IMR-90 (cell line): ENCODE results near the gene OR6B1. TPM values are rescaled to one million over a fixed set of nuclear protein-coding genes. Genes with fewer than 3 reads are reported as not detected.

Experiments
- ATAC-seq: fragments of 200-7000 bp; cut with Tn5 transposase; 2 replicates; pipeline ENCODE4 v1.9.1; 2020; ENCODE audit warnings: low read depth, mild to moderate bottlenecking, moderate library complexity
- BruUV-seq: library from RNA; stranded (reverse); fragments of 400-500 nt; replicated peaks from 2 replicates; lab custom pipeline; 2021; lab: Mats Ljungman, UMichigan
- CTCF ChIA-PET: fragments of 300-600 bp; formaldehyde crosslinking; extraction: SDS; loops from one replicate; lab custom pipeline; 2021; ENCODE audit warnings: antibody characterized with exemption; lab: Yijun Ruan, JAX
- POLR2A ChIA-PET: fragments of 300-600 bp; sonication (Branson Sonifier 250); formaldehyde crosslinking; loops from one replicate; lab custom pipeline; 2022; ENCODE audit warnings: antibody characterized with exemption; ENCODE audit not compliant: unreplicated experiment; lab: Charles Lee
- DNase-seq: peaks from one replicate; pipeline ENCODE4 v3.0.0; 2013
- H2AFZ ChIP-seq: replicated peaks from 2 replicates; pipeline ENCODE3; 2013; ENCODE audit warnings: low read length, mild to moderate bottlenecking; ENCODE audit not compliant: poor library complexity
- H2AK5ac ChIP-seq: 2 replicates; pipeline ENCODE4 v1.6.1; 2013; ENCODE audit warnings: low read depth, low read length, inconsistent platforms
- H2AK9ac ChIP-seq: replicated peaks from 2 replicates; pipeline ENCODE3; 2013; ENCODE audit warnings: mild to moderate bottlenecking, low read depth, low read length, moderate library complexity; ENCODE audit not compliant: poor library complexity
- H2BK120ac ChIP-seq: 2 replicates; pipeline ENCODE4 v1.6.1; 2013; ENCODE audit warnings: low read depth, low read length, inconsistent platforms
- H2BK15ac ChIP-seq: 3 replicates; pipeline ENCODE4 v1.6.1; 2013; ENCODE audit warnings: low read depth, low read length, inconsistent platforms
- H2BK20ac ChIP-seq: 2 replicates; pipeline ENCODE4 v1.6.1; 2013; ENCODE audit warnings: low read depth, mild to moderate bottlenecking, inconsistent platforms, low read length, moderate library complexity
- H2BK5ac ChIP-seq: 2 replicates; pipeline ENCODE4 v1.6.1; 2013; ENCODE audit warnings: mild to moderate bottlenecking, low read depth, low read length, inconsistent platforms; ENCODE audit not compliant: poor library complexity, severe bottlenecking
- H3K14ac ChIP-seq: replicated peaks from 2 replicates; pipeline ENCODE4 v1.6.1; 2013; ENCODE audit warnings: low read depth, low read length, inconsistent platforms
- H3K18ac ChIP-seq: 2 replicates; pipeline ENCODE4 v1.6.1; 2013; ENCODE audit warnings: low read depth, low read length, control low read depth
- H3K23ac ChIP-seq: 2 replicates; pipeline ENCODE4 v1.6.1; 2013; ENCODE audit warnings: low read depth, low read length, inconsistent platforms
- H3K27ac ChIP-seq: 2 replicates; pipeline ENCODE4 v1.5.1; 2013; ENCODE audit warnings: mild to moderate bottlenecking, control low read depth, low read length; ENCODE audit not compliant: insufficient read depth
- H3K27me3 ChIP-seq: 2 replicates; pipeline ENCODE4 v1.6.1; 2013; ENCODE audit warnings: low read length; ENCODE audit not compliant: control insufficient read depth, insufficient read depth
- H3K36me3 ChIP-seq: 2 replicates; pipeline ENCODE4 v1.6.1; 2013; ENCODE audit warnings: low read length, mixed read lengths; ENCODE audit not compliant: control insufficient read depth, insufficient read depth
- H3K4ac ChIP-seq: 2 replicates; pipeline ENCODE4 v1.6.1; 2013; ENCODE audit warnings: low read depth, low read length, inconsistent platforms
- H3K4me1 ChIP-seq: 2 replicates; pipeline ENCODE4 v1.6.1; 2013; ENCODE audit warnings: low read length, mixed read lengths; ENCODE audit not compliant: control insufficient read depth, insufficient read depth
- H3K4me2 ChIP-seq: 2 replicates; pipeline ENCODE4 v1.6.1; 2013; ENCODE audit warnings: low read depth, mild to moderate bottlenecking, control low read depth, low read length, moderate library complexity
- H3K4me3 ChIP-seq: 2 replicates; pipeline ENCODE4 v1.5.1; 2013; ENCODE audit warnings: low read depth, mild to moderate bottlenecking, control low read depth, low read length, moderate library complexity; ENCODE audit not compliant: insufficient read depth
- H3K56ac ChIP-seq: 2 replicates; pipeline ENCODE4 v1.6.1; 2013; ENCODE audit warnings: low read length, inconsistent platforms; ENCODE audit not compliant: insufficient read depth; ENCODE audit errors: extremely low read depth
- H3K79me1 ChIP-seq, 2 experiments: 2 replicates each; pipeline ENCODE4 v1.6.1; 2013; ENCODE audit warnings: low read length in 2 of 2, inconsistent platforms in 1 of 2, low read depth in 1 of 2
- H3K9ac ChIP-seq: 2 replicates; pipeline ENCODE4 v1.6.1; 2013; ENCODE audit warnings: low read depth, low read length, control low read depth
- H3K9me1 ChIP-seq: 2 replicates; pipeline ENCODE4 v1.6.1; 2013; ENCODE audit warnings: low read length, inconsistent platforms; ENCODE audit not compliant: insufficient read depth
- H3K9me3 ChIP-seq: 2 replicates; pipeline ENCODE4 v1.6.1; 2013; ENCODE audit warnings: low read length; ENCODE audit not compliant: control insufficient read depth, insufficient read depth
- H4K20me1 ChIP-seq: 2 replicates; pipeline ENCODE4 v1.6.1; 2013; ENCODE audit warnings: low read length, inconsistent platforms; ENCODE audit not compliant: insufficient read depth
- H4K5ac ChIP-seq: 2 replicates; pipeline ENCODE4 v1.6.1; 2013; ENCODE audit warnings: mild to moderate bottlenecking, low read depth, low read length, control low read depth
- H4K8ac ChIP-seq, 2 experiments: 2 replicates each; pipeline ENCODE4 v1.6.1; 2013; ENCODE audit warnings: low read depth in 2 of 2, low read length in 2 of 2, control low read depth in 1 of 2, inconsistent platforms in 1 of 2
- H4K91ac ChIP-seq: 2 replicates; pipeline ENCODE4 v1.6.1; 2013; ENCODE audit warnings: low read depth, low read length, inconsistent platforms; ENCODE audit not compliant: insufficient read depth
- CEBPB ChIP-seq: IDR thresholded peaks from 2 replicates; pipeline ENCODE4 v1.6.1; 2012; ENCODE audit warnings: low read depth, low read length, improper control_type of control experiment
- FOS ChIP-seq: fragments of 150-350 bp; IDR thresholded peaks from 2 replicates; pipeline ENCODE4 v1.6.1; 2016; ENCODE audit warnings: low read depth, low read length
- MAFK ChIP-seq: IDR thresholded peaks from 2 replicates; pipeline ENCODE4 v1.6.1; 2012; ENCODE audit warnings: low read depth, low read length, improper control_type of control experiment
- MAZ ChIP-seq: IDR thresholded peaks from 2 replicates; pipeline ENCODE4 v1.6.1; 2012; ENCODE audit warnings: low read depth, mild to moderate bottlenecking, low read length, improper control_type of control experiment, moderate library complexity, borderline replicate concordance
- MXI1 ChIP-seq: IDR thresholded peaks from 2 replicates; pipeline ENCODE4 v1.6.1; 2012; ENCODE audit warnings: low read depth, mild to moderate bottlenecking, low read length, moderate library complexity, borderline replicate concordance
- NFE2L2 ChIP-seq: fragments of 150-350 bp; IDR thresholded peaks from 2 replicates; pipeline ENCODE4 v1.6.1; 2016; ENCODE audit warnings: low read depth, mild to moderate bottlenecking, low read length
- POLR2A ChIP-seq: IDR thresholded peaks from 2 replicates; pipeline ENCODE4 v1.6.1; 2012; ENCODE audit warnings: mild to moderate bottlenecking, low read depth, low read length
- RAD21 ChIP-seq: IDR thresholded peaks from 2 replicates; pipeline ENCODE4 v1.6.1; 2012; ENCODE audit warnings: low read length, improper control_type of control experiment
- RCOR1 ChIP-seq: IDR thresholded peaks from 2 replicates; pipeline ENCODE4 v1.6.1; 2012; ENCODE audit warnings: mild to moderate bottlenecking, low read length, improper control_type of control experiment; ENCODE audit not compliant: insufficient replicate concordance
- SMC3 ChIP-seq: fragments of 150-350 bp; IDR thresholded peaks from 2 replicates; pipeline ENCODE4 v1.6.1; 2016; ENCODE audit warnings: low read depth, mild to moderate bottlenecking, antibody characterized with exemption, low read length, moderate library complexity
- USF2 ChIP-seq: fragments of 150-350 bp; IDR thresholded peaks from 2 replicates; pipeline ENCODE4 v1.6.1; 2017; ENCODE audit warnings: mild to moderate bottlenecking, antibody characterized with exemption, low read length, low read depth
- WGBS, 2 experiments: methylation state at CpG; one replicate each; pipeline versions ENCODE4 v1.1.5 to v1.1.7; 2013; ENCODE audit warnings: missing lambda C conversion rate in 2 of 2; ENCODE audit not compliant: insufficient read length in 1 of 2; ENCODE audit errors: extremely low coverage in 2 of 2; 5-methylcytosine and 5-hydroxymethylcytosine counted together
- dilution Hi-C: fragments of 300-500 bp; cut with HindIII; formaldehyde crosslinking; loops from one replicate; pipeline ENCODE4 v1.14.3; 2018; ENCODE audit warnings: low sequenced_read_pairs; ENCODE audit not compliant: unreplicated experiment
- in situ Hi-C: fragments of 300-500 bp; cut with MboI; formaldehyde crosslinking; loops from 3 replicates; pipeline ENCODE4 v1.14.3; 2019; ENCODE audit warnings: low sequenced_read_pairs, inconsistent platforms, mixed read lengths
- intact Hi-C: fragments of 100-400 bp; cut with micrococcal nuclease; formaldehyde crosslinking; loops from 2 replicates; pipeline ENCODE4 v1.10.0; 2022
- polyA plus RNA-seq, 3 experiments: library from polyadenylated mRNA; depleted of rRNA; stranded (reverse); fragments of >200 nt; gene quantifications; 2 replicates each; pipeline ENCODE4 v1.2.3, GENCODE V29; 2012; ENCODE audit warnings: low replicate concordance in 1 of 3
- total RNA-seq: library from RNA; depleted of rRNA; stranded (reverse); fragments of >200 nt; gene quantifications from 2 replicates; pipeline ENCODE4 v1.2.3, GENCODE V29; 2012

OR6B1 gene
- total and polyA plus RNA-seq, 2 of the 4 experiments (the other 2 are of a cell fraction), result not detected

DNA sequence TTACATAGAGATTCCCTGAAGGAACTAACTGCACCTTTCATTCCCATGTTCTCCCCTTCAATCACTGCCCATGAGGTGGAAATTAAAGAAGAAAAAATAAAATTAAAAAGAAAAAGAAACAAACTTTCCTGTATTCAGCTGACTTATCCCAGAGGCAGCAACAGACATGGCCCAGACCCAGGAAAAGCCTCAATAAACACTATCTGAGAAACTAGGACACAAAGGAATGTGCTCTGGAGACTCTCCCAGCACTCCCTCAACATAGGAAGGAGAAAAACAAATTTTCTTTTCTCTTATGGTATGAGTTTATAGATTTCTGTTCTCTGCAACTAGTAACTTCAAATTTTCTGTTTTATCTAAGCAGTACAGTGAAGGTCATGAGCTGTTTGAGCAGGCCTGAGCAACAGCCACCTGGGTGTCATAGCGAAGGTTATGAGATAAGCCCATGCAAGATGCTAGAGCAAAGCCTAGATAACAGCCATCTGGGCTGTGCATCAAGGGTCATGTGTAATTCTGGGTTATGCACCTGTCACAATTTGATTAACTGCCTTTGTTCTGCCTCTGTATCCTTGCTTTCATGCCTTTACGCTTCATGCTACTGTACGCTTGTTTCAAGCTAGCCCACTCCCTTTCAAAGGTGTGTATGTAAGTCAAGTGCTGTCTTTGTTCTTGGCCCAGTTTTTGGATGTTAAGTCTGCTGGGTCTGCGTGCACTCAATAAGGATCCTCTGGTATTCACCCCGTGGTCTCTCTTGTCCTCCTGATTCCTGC is 11.0 kb upstream of the OR6B1 start:
- Histone ChIP-seq H2AK9ac (no peak overlapping the region), H3K56ac (no peak overlapping the region), H3K9ac (no peak overlapping the region), H2BK20ac (no peak overlapping the region), H4K91ac (no peak overlapping the region), H3K4me3 (no peak overlapping the region), H2AK5ac (no peak overlapping the region), H3K4me2 (no peak overlapping the region), H2BK5ac (no peak overlapping the region), H4K20me1 (no peaks in the 10 kb centered on the region), H3K9me3 (no peaks in the 10 kb centered on the region), H3K4me1 (peaks cover 2% of the 10 kb centered on the region; the same call in 1 of the 2 replicates), H3K9me1 (no peaks in the 10 kb centered on the region), H4K8ac (no peak overlapping the region; a peak in 1 of 4 replicates), H4K5ac (no peak overlapping the region; the same call in 1 of the 2 replicates), H3K18ac (peak overlapping the region; percentile 44; the same call in 1 of the 2 replicates), H3K36me3 (no peaks in the 10 kb centered on the region), H3K27me3 (no peaks in the 10 kb centered on the region), H2BK120ac (no peak overlapping the region), H3K23ac (no peak overlapping the region), H3K27ac (peak overlapping the region; percentile 18; the same call in 1 of the 2 replicates), H3K4ac (no peak overlapping the region), H2BK15ac (no peak overlapping the region), H3K79me1 (no peaks in the 10 kb centered on the region), H2AFZ (no peak overlapping the region), H3K14ac (no peak overlapping the region)
- CTCF ChIA-PET, result no interaction called here
- dilution Hi-C loops (no loop called here), intact Hi-C loops (loop anchor here (5.0 kb wide), 1 partner anchor 37 kb away; the partner anchor contains the start of gene OR2F1), in situ Hi-C loops (no loop called here)
- 80% methylated on average over 1 of the region's 5 CpGs; no CpG with 5 or more reads in 1 of the 2 experiments for WGBS, 2 experiments
- no peak for TF ChIP-seq MAFK
- no peak for TF ChIP-seq SMC3
- no peak for TF ChIP-seq RAD21
- TF ChIP-seq CEBPB, result no peak
- no peak for TF ChIP-seq POLR2A
- TF ChIP-seq USF2, result no peak
- TF ChIP-seq NFE2L2, result no peak
- no peak for TF ChIP-seq MAZ
- TF ChIP-seq RCOR1, result no peak
- TF ChIP-seq MXI1, result no peak
- no peak for TF ChIP-seq FOS
- POLR2A ChIA-PET, result no interaction called here
- DNase-seq (peak; percentile 41), ATAC-seq (peak; percentile 86)
- no TSS peak for BruUV-seq
